K562 (cell line): ENCODE results near the gene DENR. TPM values are rescaled to one million over a fixed set of nuclear protein-coding genes. Genes with fewer than 3 reads are reported as not detected.
A peak's percentile ranks its signal among the peaks of the same experiment; 100 is the strongest.

Experiments used
- ATAC-seq: fragments of 200-7000 bp; cut with Tn5 transposase; 3 replicates; pipeline ENCODE4 v1.9.1; 2020; ENCODE audit warnings: moderate library complexity
- BruUV-seq: library from RNA; stranded (reverse); fragments of 400-500 nt; replicated peaks from 2 replicates; lab custom pipeline; 2021; lab: Mats Ljungman, UMichigan
- CTCF ChIA-PET: fragments of 300-600 bp; formaldehyde crosslinking; extraction: SDS; loops from one replicate; lab custom pipeline; 2021; ENCODE audit warnings: low intra/inter-chr PET ratio; lab: Yijun Ruan, JAX
- POLR2A ChIA-PET: fragments of 300-600, 350-650 bp; sonication (Branson Sonifier 250); formaldehyde crosslinking; extraction: SDS; loops from one replicate; lab custom pipeline; 2021; ENCODE audit warnings: antibody characterized with exemption, inconsistent platforms; lab: Yijun Ruan, JAX
- DNase-seq, 4 experiments: peaks; one replicate each; pipeline versions ENCODE4 v3.0.0 to v3.0.0-alpha.2; 2011 to 2018; ENCODE audit warnings: low spot score in 3 of 4, mixed read lengths in 3 of 4; ENCODE audit errors: extremely low read depth in 1 of 4
- FAIRE-seq: peaks from 2 replicates; lab custom pipeline; 2011; peaks lifted over from hg19 to GRCh38; lab: Jason Lieb, UNC
- H2AFZ ChIP-seq: 2 replicates; pipeline ENCODE4 v1.6.0; 2011; ENCODE audit warnings: low read depth, low read length, control low read depth, inconsistent platforms
- H3K27ac ChIP-seq: fragments of 200-600 bp; 3 replicates; pipeline ENCODE4 v1.8.0; 2011; ENCODE audit warnings: low read depth, mild to moderate bottlenecking, control low read depth, inconsistent platforms, low read length, moderate library complexity, mixed read lengths; ENCODE audit errors: extremely low read depth
- H3K27me3 ChIP-seq, 2 experiments: fragments of 300-600 bp in 1 of 2; 2 replicates in 1 of 2; 3 replicates in 1 of 2; pipeline versions ENCODE4 v1.6.0 to v1.8.0; 2011; ENCODE audit warnings: inconsistent platforms in 2 of 2, low read length in 2 of 2, mild to moderate bottlenecking in 1 of 2, mixed read lengths in 1 of 2, moderate library complexity in 1 of 2; ENCODE audit not compliant: control insufficient read depth in 2 of 2, insufficient read depth in 2 of 2
- H3K36me3 ChIP-seq: fragments of 300-600 bp; 3 replicates; pipeline ENCODE4 v1.8.0; 2011; ENCODE audit warnings: mild to moderate bottlenecking, low read length, inconsistent platforms; ENCODE audit not compliant: control insufficient read depth, insufficient read depth
- H3K4me1 ChIP-seq, 2 experiments: fragments of 200-600 bp in 1 of 2; replicated peaks in 1 of 2; 2 replicates in 1 of 2; 3 replicates in 1 of 2; pipeline versions ENCODE4 v1.5.1 to v1.8.0; 2011; ENCODE audit warnings: inconsistent platforms in 2 of 2, low read length in 2 of 2, mild to moderate bottlenecking in 1 of 2, mixed read lengths in 1 of 2, moderate library complexity in 1 of 2; ENCODE audit not compliant: control insufficient read depth in 2 of 2, insufficient read depth in 2 of 2
- H3K4me2 ChIP-seq: 2 replicates; pipeline ENCODE4 v1.6.1; 2011; ENCODE audit warnings: low read length, control low read depth, inconsistent platforms, mixed read lengths; ENCODE audit not compliant: insufficient read depth
- H3K4me3 ChIP-seq: fragments of 200-600 bp; sonication (generic), shearing (Covaris generic); 2 replicates; pipeline ENCODE4 v1.5.1; 2016; ENCODE audit warnings: control low read depth, inconsistent platforms
- H3K79me2 ChIP-seq: fragments of 200-600 bp; 3 replicates; pipeline ENCODE4 v1.8.0; 2011; ENCODE audit warnings: low read length, inconsistent platforms; ENCODE audit not compliant: control insufficient read depth, insufficient read depth
- H3K9ac ChIP-seq, 2 experiments: 2 replicates each; pipeline versions ENCODE4 v1.6.0 to v1.6.1; 2011; ENCODE audit warnings: low read depth in 2 of 2, low read length in 2 of 2, control low read depth in 1 of 2, inconsistent platforms in 1 of 2, mild to moderate bottlenecking in 1 of 2, mixed read lengths in 1 of 2; ENCODE audit not compliant: insufficient read depth in 1 of 2
- H3K9me1 ChIP-seq: one replicate; pipeline ENCODE4 v1.6.0; 2011; ENCODE audit warnings: inconsistent platforms, mild to moderate bottlenecking, low read length, moderate library complexity; ENCODE audit not compliant: control insufficient read depth, insufficient read depth
- H3K9me3 ChIP-seq: replicated peaks from 2 replicates; pipeline ENCODE4 v1.5.1; 2011; ENCODE audit warnings: low read depth, low read length, inconsistent platforms; ENCODE audit not compliant: control insufficient read depth, insufficient read depth
- H4K20me1 ChIP-seq: replicated peaks from 2 replicates; pipeline ENCODE4 v1.6.1; 2011; ENCODE audit warnings: low read length, inconsistent platforms, mixed read lengths; ENCODE audit not compliant: control insufficient read depth, insufficient read depth
- CEBPG ChIP-seq, 3 experiments: fragments of 200-800 bp in 1 of 3; sonication (Bioruptor generic) in 1 of 3; sonication (generic) in 1 of 3; formaldehyde crosslinking in 1 of 3; IDR thresholded peaks in 2 of 3; conservative IDR thresholded peaks in 1 of 3; 2 replicates each; pipeline versions ENCODE4 v1.6.1 to v1.8.0; 2016 to 2022; ENCODE audit warnings: missing compliant biosample characterization in 2 of 3, missing genetic modification characterization in 2 of 3, mild to moderate bottlenecking in 1 of 3, missing genetic modification reagents in 1 of 3
- EGR1 ChIP-seq: fragments of 450-650 bp; conservative IDR thresholded peaks from 2 replicates; pipeline ENCODE4 v1.6.1; 2017; ENCODE audit warnings: mild to moderate bottlenecking
- ESRRA ChIP-seq: fragments of 450-650 bp; IDR thresholded peaks from 2 replicates; pipeline ENCODE4 v1.6.1; 2014; ENCODE audit warnings: low read depth, mild to moderate bottlenecking, moderate library complexity, borderline replicate concordance
- FOXP1 ChIP-seq: sonication (generic); formaldehyde crosslinking; IDR thresholded peaks from 2 replicates; pipeline ENCODE4 v1.8.0; 2022; ENCODE audit warnings: mild to moderate bottlenecking, missing genetic modification reagents
- HMG20A ChIP-seq: fragments of 450-650 bp; formaldehyde crosslinking; conservative IDR thresholded peaks from 2 replicates; pipeline ENCODE4 v1.4.0; 2020; ENCODE audit warnings: mild to moderate bottlenecking, mixed read lengths
- MTA1 ChIP-seq: fragments of 450-650 bp; IDR thresholded peaks from 2 replicates; pipeline ENCODE4 v1.6.1; 2017; ENCODE audit warnings: borderline replicate concordance
- SPI1 ChIP-seq: IDR thresholded peaks from 2 replicates; pipeline ENCODE4 v1.6.1; 2011; ENCODE audit warnings: low read depth, low read length, control low read depth, borderline replicate concordance
- TAF7 ChIP-seq: fragments of 450-650 bp; IDR thresholded peaks from 2 replicates; pipeline ENCODE4 v1.6.1; 2016; ENCODE audit warnings: missing genetic modification characterization, missing compliant biosample characterization
- ZBTB8A ChIP-seq: fragments of 450-650 bp; IDR thresholded peaks from 2 replicates; pipeline ENCODE4 v1.6.1; 2018; ENCODE audit warnings: mild to moderate bottlenecking, moderate library complexity; ENCODE audit not compliant: partially characterized antibody
- ZNF121 ChIP-seq: sonication (generic); formaldehyde crosslinking; conservative IDR thresholded peaks from 2 replicates; pipeline ENCODE4 v1.8.0; 2022; ENCODE audit warnings: missing genetic modification reagents
- ZNF324 ChIP-seq: fragments of 250-450 bp; sonication (Bioruptor Pico); IDR thresholded peaks from 2 replicates; pipeline ENCODE4 v1.4.0; 2020; ENCODE audit warnings: mild to moderate bottlenecking
- ZNF445 ChIP-seq: fragments of 250-450 bp; sonication (Bioruptor Pico); IDR thresholded peaks from 2 replicates; pipeline ENCODE4 v1.4.0; 2020; ENCODE audit warnings: low read depth, mild to moderate bottlenecking, moderate library complexity
- WGBS: fragments of 100-300 bp; shearing (Covaris generic); methylation state at CpG from one replicate; pipeline ENCODE4 v1.1.6; 2016; ENCODE audit warnings: low coverage, mixed read lengths; ENCODE audit not compliant: insufficient coverage; ENCODE audit errors: missing lambda C conversion rate; 5-methylcytosine and 5-hydroxymethylcytosine counted together
- in situ Hi-C: fragments of 300-500 bp; cut with MboI; formaldehyde crosslinking; loops from 4 replicates; pipeline ENCODE4 v1.15.0; 2018; ENCODE audit warnings: inconsistent platforms, mixed read lengths
- intact Hi-C: fragments of 100-400 bp; cut with micrococcal nuclease; formaldehyde crosslinking; loops from 2 replicates; pipeline ENCODE4 v1.14.2; 2022
- polyA plus RNA-seq, 8 experiments: library from polyadenylated mRNA; depleted of rRNA in 4 of 8; stranded (reverse) in 5 of 8; unstranded in 3 of 8; fragments of >200 nt; fragmentation: Nextera tagmentation in 2 of 8; fragmentation: Illumina TruSeq in 1 of 8; extraction: Ambion mirVana in 2 of 8; extraction: Trizol in 1 of 8; gene quantifications; 2 replicates each; pipeline versions ENCODE4 v1.2.1 to v1.2.3, GENCODE V29; 2011 to 2014; ENCODE audit warnings: inconsistent platforms in 1 of 8, missing spikeins in 1 of 8
- total RNA-seq, 7 experiments: library from RNA; depleted of rRNA in 6 of 7; stranded (reverse); fragments of >200 nt in 6 of 7; fragmentation: Illumina TruSeq in 2 of 7; extraction: Trizol in 2 of 7; gene quantifications; 2 replicates each; pipeline versions ENCODE4 v1.2.1 to v1.2.3, GENCODE V29; 2011 to 2021; ENCODE audit warnings: low replicate concordance in 1 of 7
- TF ChIP-seq, protein P1 (sequence below): fragments of 450-650 bp; formaldehyde crosslinking; IDR thresholded peaks from 2 replicates; pipeline ENCODE4 v1.4.0; 2022; ENCODE audit warnings: missing genetic modification characterization
- TF ChIP-seq, protein P2 (sequence below): fragments of 250-450 bp; sonication (Bioruptor Pico); IDR thresholded peaks from 2 replicates; pipeline ENCODE4 v1.8.0; 2022; ENCODE audit warnings: moderate library complexity, mild to moderate bottlenecking, inconsistent platforms

Gene DENR
- total and polyA plus RNA-seq, 9 of the 15 experiments (the other 6 are each of a cell fraction or from before 2014, with no cell fraction given), result 32.5 to 77.4 (median 54.7) TPM

DNA sequence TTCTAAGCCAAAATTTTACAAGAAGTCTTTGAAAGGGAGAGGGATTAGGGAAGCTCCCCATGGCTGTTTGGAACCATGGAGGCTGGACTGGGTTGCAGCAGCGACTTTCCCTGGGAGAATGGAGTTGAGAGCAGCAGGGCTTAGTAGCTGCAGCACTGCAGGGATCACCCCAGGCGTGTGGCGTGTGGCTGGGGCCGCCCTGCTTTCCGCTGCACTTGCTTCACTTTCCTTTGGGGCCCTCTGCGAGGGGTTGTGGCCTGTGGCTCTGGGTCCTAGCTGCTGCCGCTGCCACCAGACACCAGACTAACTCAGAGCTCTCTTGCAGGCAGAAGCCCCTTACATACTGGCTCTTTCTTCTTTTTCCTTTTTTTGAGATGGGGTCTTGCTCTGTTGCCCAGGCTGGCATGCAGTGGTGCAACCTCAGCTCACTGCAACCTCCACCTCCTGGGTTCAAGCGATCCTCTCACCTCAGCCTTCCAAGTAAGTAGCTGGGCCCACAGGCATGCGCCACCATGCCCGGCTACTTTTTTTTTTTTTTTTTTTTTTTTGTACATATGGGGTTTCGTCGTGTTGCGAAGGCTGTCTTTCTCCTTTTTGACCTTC lies 47.1 kb downstream of the DENR start:
- FAIRE-seq (no peak), DNase-seq (no peak), ATAC-seq (no peak; the same call in 2 of the 3 replicates)
- Histone ChIP-seq H3K4me2 (no peak overlapping the region), H3K9me3 (no peaks in the 10 kb centered on the region), H3K27me3 (no peaks in the 10 kb centered on the region), H4K20me1 (no peaks in the 10 kb centered on the region), H3K4me1 (no peaks in the 10 kb centered on the region), H3K4me3 (no peak overlapping the region), H3K79me2 (no peaks in the 10 kb centered on the region), H3K9me1 (no peaks in the 10 kb centered on the region), H2AFZ (no peak overlapping the region), H3K9ac (0 out of 4 replicates have a peak overlapping the region, but pooled peaks of 1 of the 2 experiments have one; percentile 31), H3K36me3 (no peaks in the 10 kb centered on the region), H3K27ac (no peak overlapping the region)
- in situ Hi-C loops (no loop called here), intact Hi-C loops (loop anchor here (10.0 kb wide), 1 partner anchor 45 kb away; no protein-coding TSS in a partner anchor)
- CTCF ChIA-PET, result no interaction called here
- POLR2A ChIA-PET, result interaction anchor here (0.5 to 1.0 kb wide), 3 partner anchors 11 to 417 kb away, joined by 3 to 5 read pairs (median 3); no protein-coding TSS in a partner anchor
- BruUV-seq, result no TSS peak
- TF ChIP-seq ESRRA (no peak), ZNF121 (CRISPR knock-in tag) (peak; percentile 81)
- WGBS, result 57% methylated on average over 7 of the region's 13 CpGs

DNA sequence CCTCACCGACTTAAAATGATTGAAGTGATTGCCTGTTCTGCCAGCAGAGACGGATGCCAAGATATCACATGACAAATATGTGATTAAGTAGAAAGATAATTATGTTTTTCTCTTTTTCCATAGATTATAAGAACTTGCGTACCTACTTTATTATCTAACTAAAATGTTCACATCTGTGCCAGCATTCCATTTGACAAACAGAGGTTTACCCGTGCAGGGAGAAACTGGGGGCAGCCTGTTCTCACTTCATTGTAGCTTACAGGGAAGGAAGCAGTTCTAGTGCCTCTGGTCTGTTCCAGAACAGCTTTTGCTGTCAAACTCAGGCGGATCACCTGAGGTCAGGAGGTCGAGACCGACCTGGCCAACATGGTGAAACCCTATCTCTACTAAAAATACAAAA lies 51.3 kb downstream of the DENR start:
- FAIRE-seq, result no peak
- TF ChIP-seq, protein P1, sequence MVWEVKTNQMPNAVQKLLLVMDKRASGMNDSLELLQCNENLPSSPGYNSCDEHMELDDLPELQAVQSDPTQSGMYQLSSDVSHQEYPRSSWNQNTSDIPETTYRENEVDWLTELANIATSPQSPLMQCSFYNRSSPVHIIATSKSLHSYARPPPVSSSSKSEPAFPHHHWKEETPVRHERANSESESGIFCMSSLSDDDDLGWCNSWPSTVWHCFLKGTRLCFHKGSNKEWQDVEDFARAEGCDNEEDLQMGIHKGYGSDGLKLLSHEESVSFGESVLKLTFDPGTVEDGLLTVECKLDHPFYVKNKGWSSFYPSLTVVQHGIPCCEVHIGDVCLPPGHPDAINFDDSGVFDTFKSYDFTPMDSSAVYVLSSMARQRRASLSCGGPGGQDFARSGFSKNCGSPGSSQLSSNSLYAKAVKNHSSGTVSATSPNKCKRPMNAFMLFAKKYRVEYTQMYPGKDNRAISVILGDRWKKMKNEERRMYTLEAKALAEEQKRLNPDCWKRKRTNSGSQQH (CRISPR knock-in tag), result no peak
- TF ChIP-seq MTA1 (no peak), FOXP1 (CRISPR knock-in tag) (no peak), SPI1 (no peak), ZNF445 (CRISPR knock-in tag) (no peak), CEBPG (CRISPR knock-in tag; IDR thresholded peaks at IDR 0.05) (no peak), CEBPG (tag; conservative IDR thresholded peaks at IDR 0.05 in 1 of 2, IDR thresholded peaks at IDR 0.05 in 1 of 2) (no peak), ZNF324 (no peak), EGR1 (no peak), HMG20A (CRISPR knock-in tag) (no peak), TAF7 (tag) (no peak), ZBTB8A (no peak)
- TF ChIP-seq, protein P2, sequence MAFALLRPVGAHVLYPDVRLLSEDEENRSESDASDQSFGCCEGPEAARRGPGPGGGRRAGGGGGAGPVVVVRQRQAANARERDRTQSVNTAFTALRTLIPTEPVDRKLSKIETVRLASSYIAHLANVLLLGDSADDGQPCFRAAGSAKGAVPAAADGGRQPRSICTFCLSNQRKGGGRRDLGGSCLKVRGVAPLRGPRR, result no peak

More for the DNA sequence above, 51.3 kb downstream of the DENR start:
- H3K9me1 ChIP-seq, result no peaks in the 10 kb centered on the region
- H3K36me3 ChIP-seq, result no peaks in the 10 kb centered on the region
- H3K4me1 ChIP-seq, result no peaks in the 10 kb centered on the region
- no peaks in the 10 kb centered on the region for H3K79me2 ChIP-seq
- WGBS, result 41% methylated on average over 7 of the region's 7 CpGs
- no peak overlapping the region for H3K4me2 ChIP-seq
- H3K9me3 ChIP-seq, result no peaks in the 10 kb centered on the region
- ATAC-seq (no peak), DNase-seq (no peak)
- POLR2A ChIA-PET, result no interaction called here
- no peak overlapping the region for H3K9ac ChIP-seq
- CTCF ChIA-PET, result no interaction called here
- BruUV-seq, result no TSS peak
- H4K20me1 ChIP-seq, result no peaks in the 10 kb centered on the region
- H3K27me3 ChIP-seq, result no peaks in the 10 kb centered on the region
- intact Hi-C loops (no loop called here), in situ Hi-C loops (no loop called here)
- H2AFZ ChIP-seq, result no peak overlapping the region
- no peak overlapping the region for H3K27ac ChIP-seq
- H3K4me3 ChIP-seq, result no peak overlapping the region
